HepG2 (cell line): Measurements from ENCODE around the gene NARS2. TPM values are rescaled to one million over a fixed set of nuclear protein-coding genes. Genes with fewer than 3 reads are reported as not detected.

ENCODE experiments used
- AFF4 ChIP-seq: sonication (generic); formaldehyde crosslinking; IDR thresholded peaks from 2 replicates; pipeline ENCODE4 v1.4.0; 2020; ENCODE audit warnings: missing genetic modification reagents
- BRCA1 ChIP-seq: sonication (generic); formaldehyde crosslinking; IDR thresholded peaks from 2 replicates; pipeline ENCODE4 v1.4.0; 2020; ENCODE audit warnings: missing genetic modification reagents
- EED ChIP-seq: sonication (generic); formaldehyde crosslinking; IDR thresholded peaks from 2 replicates; pipeline ENCODE4 v1.5.0; 2020; ENCODE audit warnings: mild to moderate bottlenecking, missing genetic modification reagents
- GATAD1 ChIP-seq: IDR thresholded peaks from 2 replicates; pipeline ENCODE4 v1.6.1; 2016; ENCODE audit warnings: missing genetic modification reagents, missing compliant biosample characterization
- HMGXB3 ChIP-seq: sonication (generic); formaldehyde crosslinking; IDR thresholded peaks from 2 replicates; pipeline ENCODE4 v1.4.0; 2020; ENCODE audit warnings: missing genetic modification reagents, borderline replicate concordance
- KLF15 ChIP-seq: sonication (generic); formaldehyde crosslinking; IDR thresholded peaks from 2 replicates; pipeline ENCODE4 v1.8.1; 2023; ENCODE audit warnings: borderline replicate concordance, mild to moderate bottlenecking, inconsistent platforms, missing genetic modification reagents, mixed read lengths
- KMT2B ChIP-seq: IDR thresholded peaks from 2 replicates; pipeline ENCODE4 v1.6.1; 2016; ENCODE audit warnings: missing genetic modification reagents, missing compliant biosample characterization
- NR2F2 ChIP-seq: IDR thresholded peaks from 2 replicates; pipeline ENCODE4 v1.6.1; 2012; ENCODE audit warnings: low read depth, inconsistent platforms, borderline replicate concordance
- SP2 ChIP-seq: sonication (generic); formaldehyde crosslinking; IDR thresholded peaks from 2 replicates; pipeline ENCODE4 v1.5.1; 2020; ENCODE audit warnings: mild to moderate bottlenecking, missing genetic modification reagents
- TBX2 ChIP-seq: sonication (generic); formaldehyde crosslinking; IDR thresholded peaks from 2 replicates; pipeline ENCODE4 v1.5.0; 2020; ENCODE audit warnings: missing genetic modification reagents, mild to moderate bottlenecking, borderline replicate concordance
- TP53 ChIP-seq: sonication (generic); formaldehyde crosslinking; conservative IDR thresholded peaks from 2 replicates; pipeline ENCODE4 v1.4.0; 2020; ENCODE audit warnings: missing genetic modification reagents
- WIZ ChIP-seq: sonication (generic); formaldehyde crosslinking; IDR thresholded peaks from 2 replicates; pipeline ENCODE4 v1.5.1; 2020; ENCODE audit warnings: mild to moderate bottlenecking, missing genetic modification reagents
- ZBTB25 ChIP-seq: IDR thresholded peaks from 2 replicates; pipeline ENCODE4 v1.6.1; 2018; ENCODE audit warnings: missing genetic modification reagents
- ZBTB42 ChIP-seq: sonication (generic); formaldehyde crosslinking; IDR thresholded peaks from 2 replicates; pipeline ENCODE4 v1.5.0; 2020; ENCODE audit warnings: mild to moderate bottlenecking, missing genetic modification reagents
- ZFAT ChIP-seq: sonication (generic); formaldehyde crosslinking; conservative IDR thresholded peaks from 2 replicates; pipeline ENCODE4 v1.8.1; 2023; ENCODE audit warnings: missing genetic modification reagents, inconsistent platforms
- ZFP36L2 ChIP-seq: sonication (generic); formaldehyde crosslinking; IDR thresholded peaks from 2 replicates; pipeline ENCODE4 v1.4.0; 2020; ENCODE audit warnings: missing genetic modification reagents
- ZNF207 ChIP-seq: fragments of 450-650 bp; IDR thresholded peaks from 2 replicates; pipeline ENCODE4 v1.6.1; 2016; ENCODE audit warnings: antibody characterized with exemption, borderline replicate concordance
- ZNF562 ChIP-seq: sonication (generic); formaldehyde crosslinking; IDR thresholded peaks from 2 replicates; pipeline ENCODE4 v1.8.0; 2022; ENCODE audit warnings: missing genetic modification reagents, borderline replicate concordance
- ZNF615 ChIP-seq: sonication (generic); formaldehyde crosslinking; IDR thresholded peaks from 2 replicates; pipeline ENCODE4 v1.5.0; 2020; ENCODE audit warnings: mild to moderate bottlenecking, missing genetic modification reagents, borderline replicate concordance
- ZNF691 ChIP-seq: sonication (generic); formaldehyde crosslinking; IDR thresholded peaks from 2 replicates; pipeline ENCODE4 v1.4.0; 2020; ENCODE audit warnings: missing genetic modification reagents, low read depth, mild to moderate bottlenecking, borderline replicate concordance
- ZSCAN21 ChIP-seq: sonication (generic); formaldehyde crosslinking; IDR thresholded peaks from 2 replicates; pipeline ENCODE4 v1.8.0; 2022; ENCODE audit warnings: mild to moderate bottlenecking, missing genetic modification reagents, moderate library complexity, borderline replicate concordance
- ZSCAN22 ChIP-seq: sonication (generic); formaldehyde crosslinking; IDR thresholded peaks from 2 replicates; pipeline ENCODE4 v1.4.0; 2020; ENCODE audit warnings: mild to moderate bottlenecking, missing genetic modification reagents
- polyA plus RNA-seq, 8 experiments: library from polyadenylated mRNA; depleted of rRNA in 3 of 8; stranded (reverse) in 7 of 8; unstranded in 1 of 8; fragments of >200 nt; fragmentation: Illumina TruSeq in 4 of 8; extraction: Trizol in 4 of 8; gene quantifications; 2 replicates each; pipeline versions ENCODE4 v1.2.1 to v1.2.3, GENCODE V29; 2011 to 2016; ENCODE audit warnings: low read depth in 4 of 8, missing spikeins in 1 of 8, mixed read lengths in 1 of 8; ENCODE audit not compliant: insufficient read depth in 1 of 8
- total RNA-seq, 5 experiments: library from RNA; depleted of rRNA; stranded (reverse); fragments of >200 nt; fragmentation: Illumina TruSeq; extraction: Trizol; gene quantifications; 2 replicates each; pipeline ENCODE4 v1.2.3, GENCODE V29; 2016; ENCODE audit warnings: low read depth in 1 of 5

Gene NARS2
- total and polyA plus RNA-seq, 2 of the 13 experiments (the other 11 are each of a cell fraction or from before 2014, with no cell fraction given): 45.9 to 65.0 TPM

GRCh38 chr11:78576549-78577097, 2.0 kb upstream of the NARS2 start (continued):
- TF ChIP-seq HMGXB3 (peak; percentile 79), ZBTB42 (no peak), ZNF615 (CRISPR knock-in tag) (no peak), GATAD1 (peak; percentile 65), ZSCAN21 (CRISPR knock-in tag) (no peak), NR2F2 (peak; percentile 27; the same call in 1 of the 2 replicates), ZSCAN22 (CRISPR knock-in tag) (no peak), SP2 (CRISPR knock-in tag) (no peak), ZNF691 (no peak), ZNF562 (CRISPR knock-in tag) (no peak), ZNF207 (no peak), KLF15 (CRISPR knock-in tag) (no peak), BRCA1 (CRISPR knock-in tag) (no peak), WIZ (CRISPR knock-in tag) (no peak), TP53 (CRISPR knock-in tag) (no peak), ZFAT (CRISPR knock-in tag) (no peak), AFF4 (CRISPR knock-in tag) (no peak), ZFP36L2 (CRISPR knock-in tag) (no peak), TBX2 (CRISPR knock-in tag) (peak; percentile 82; the same call in 1 of the 2 replicates), KMT2B (no peak), EED (no peak), ZBTB25 (CRISPR knock-in tag) (peak; percentile 57)
